Vagina (tissue), 2 donors: ENCODE measurements around the gene JMJD7. TPM values are rescaled to one million over a fixed set of nuclear protein-coding genes. Genes with fewer than 3 reads are reported as not detected.
A peak's percentile ranks its signal among the peaks of the same experiment; 100 is the strongest.

Experiments used
- DNase-seq, 2 donors: peaks; one replicate each; pipeline ENCODE4 v3.0.0-alpha.2; 2017; ENCODE audit errors: extremely low spot score in 2 of 2
- H3K27ac ChIP-seq: fragments of 200-600 bp; sonication (generic); one replicate; pipeline ENCODE4 v1.5.1; 2019
- H3K27me3 ChIP-seq: fragments of 200-600 bp; sonication (generic); one replicate; pipeline ENCODE4 v1.5.1; 2019
- H3K36me3 ChIP-seq, 2 donors: fragments of 200-600 bp; sonication (generic); one replicate each; pipeline ENCODE4 v1.5.1; 2017 to 2019
- H3K4me1 ChIP-seq: fragments of 200-600 bp; sonication (generic); one replicate; pipeline ENCODE4 v1.5.1; 2019
- H3K4me3 ChIP-seq, 2 donors: fragments of 200-600 bp; sonication (generic); 1 replicate in 1 of 2; 2 replicates in 1 of 2; pipeline ENCODE4 v1.5.1; 2016 to 2019
- H3K9me3 ChIP-seq: fragments of 200-600 bp; sonication (generic); one replicate; pipeline ENCODE4 v1.5.1; 2019
- CTCF ChIP-seq, 3 experiments: fragments of 450-650 bp in 2 of 3; fragments of 200-600 bp in 1 of 3; sonication (generic) in 1 of 3; IDR thresholded peaks; one replicate each; pipeline ENCODE4 v1.5.1; 2017 to 2019; ENCODE audit warnings: antibody characterized with exemption in 3 of 3, mild to moderate bottlenecking in 2 of 3, moderate library complexity in 2 of 3
- POLR2A ChIP-seq, 2 donors: fragments of 450-650 bp; IDR thresholded peaks; one replicate each; pipeline ENCODE4 v1.6.1; 2017; ENCODE audit warnings: antibody characterized with exemption in 2 of 2, mild to moderate bottlenecking in 2 of 2, moderate library complexity in 2 of 2
- POLR2AphosphoS5 ChIP-seq, 2 donors: sonication (generic); formaldehyde crosslinking; IDR thresholded peaks; one replicate each; pipeline ENCODE4 v1.9.0; 2017; ENCODE audit warnings: antibody characterized with exemption in 2 of 2, mild to moderate bottlenecking in 2 of 2, low read depth in 1 of 2; ENCODE audit not compliant: insufficient read depth in 1 of 2
- intact Hi-C: fragments of 100-400 bp; cut with DNase I; formaldehyde crosslinking; loops from one replicate; pipeline ENCODE4 v1.15.1; 2023
- total RNA-seq: library from RNA; depleted of rRNA; stranded (reverse); fragments of >200 nt; gene quantifications from one replicate; pipeline ENCODE4 v1.2.3, GENCODE V29; 2016

Gene JMJD7
- total RNA-seq, 1 donor from 2014 or later: 26.3 TPM

GRCh38 chr15:41838400-41838897 is 10.6 kb downstream of the JMJD7 start, which contains the start of gene PLA2G4B:
Gene PLA2G4B, plus strand, starts transcription at chr15:41838847. Its CDS starts 67 bp downstream, at chr15:41838914.
- Histone ChIP-seq H3K4me3 (peak within 1 kb of the TSS in 1 of 2 donors; percentile 25), H3K36me3 (peaks cover 0 to 16% of the 10 kb centered on the region in 2 donors), H3K4me1 (peaks cover 35% of the 10 kb centered on the region), H3K27ac (peak within 1 kb of the TSS; percentile 59), H3K27me3 (no peaks in the 10 kb centered on the region), H3K9me3 (no peaks in the 10 kb centered on the region)
- no peak for TF ChIP-seq CTCF (IDR thresholded peaks at IDR 0.05)
- TF ChIP-seq POLR2A (IDR thresholded peaks at IDR 0.05): no peak
- TF ChIP-seq POLR2AphosphoS5 (IDR thresholded peaks at IDR 0.05; ENCODE audit: insufficient read depth in 1 of 2, low read depth in 1 of 2): peak; percentile 60 to 71
- intact Hi-C loops: no loop called here
- DNase-seq: no peak

- peak overlapping the region in 1 of 2 donors; percentile 25 for H3K4me3 ChIP-seq
- H3K36me3 ChIP-seq: peaks cover 0 to 26% of the 10 kb centered on the region in 2 donors
- intact Hi-C loops: no loop called here
- no peak for TF ChIP-seq POLR2AphosphoS5 (IDR thresholded peaks at IDR 0.05; ENCODE audit: insufficient read depth in 1 of 2, low read depth in 1 of 2)
- TF ChIP-seq POLR2A (IDR thresholded peaks at IDR 0.05): no peak
- H3K27ac ChIP-seq: peak overlapping the region; percentile 59
- no peak for DNase-seq
- H3K4me1 ChIP-seq: peaks cover 24% of the 10 kb centered on the region
- H3K9me3 ChIP-seq: no peaks in the 10 kb centered on the region
- H3K27me3 ChIP-seq: no peaks in the 10 kb centered on the region
These were observed 12.0 kb downstream of the JMJD7 start for GRCh38 chr15:41839781-41840491.

- H3K4me3 ChIP-seq: no peak overlapping the region
- TF ChIP-seq POLR2AphosphoS5 (IDR thresholded peaks at IDR 0.05; ENCODE audit: insufficient read depth in 1 of 2, low read depth in 1 of 2) (no peak), CTCF (IDR thresholded peaks at IDR 0.05) (no peak), POLR2A (IDR thresholded peaks at IDR 0.05) (no peak)
- intact Hi-C loops: no loop called here
- peaks cover 24% of the 10 kb centered on the region for H3K4me1 ChIP-seq
- no peaks in the 10 kb centered on the region for H3K27me3 ChIP-seq
- DNase-seq: no peak
- no peaks in the 10 kb centered on the region for H3K9me3 ChIP-seq
- H3K27ac ChIP-seq: no peak overlapping the region
- H3K36me3 ChIP-seq: peaks cover 0 to 31% of the 10 kb centered on the region in 2 donors
These were observed 12.8 kb downstream of the JMJD7 start for GRCh38 chr15:41840673-41841072.

GRCh38 chr15:41841131-41841530 is 13.2 kb downstream of the JMJD7 start:
- no peak overlapping the region for H3K27ac ChIP-seq
- TF ChIP-seq POLR2AphosphoS5 (IDR thresholded peaks at IDR 0.05; ENCODE audit: insufficient read depth in 1 of 2, low read depth in 1 of 2) (no peak), POLR2A (IDR thresholded peaks at IDR 0.05) (no peak), CTCF (IDR thresholded peaks at IDR 0.05) (no peak)
- no peak for DNase-seq
- H3K4me1 ChIP-seq: peaks cover 24% of the 10 kb centered on the region
- no peak overlapping the region for H3K4me3 ChIP-seq
- intact Hi-C loops: no loop called here
- peaks cover 0 to 36% of the 10 kb centered on the region in 2 donors for H3K36me3 ChIP-seq
- H3K9me3 ChIP-seq: no peaks in the 10 kb centered on the region
- no peaks in the 10 kb centered on the region for H3K27me3 ChIP-seq

GRCh38 chr15:41842229-41842628 is 14.3 kb downstream of the JMJD7 start:
- Histone ChIP-seq H3K36me3 (peaks cover 0 to 46% of the 10 kb centered on the region in 2 donors), H3K4me1 (peaks cover 20% of the 10 kb centered on the region), H3K9me3 (no peaks in the 10 kb centered on the region), H3K27ac (no peak overlapping the region), H3K4me3 (no peak overlapping the region), H3K27me3 (no peaks in the 10 kb centered on the region)
- intact Hi-C loops: no loop called here
- TF ChIP-seq POLR2A (IDR thresholded peaks at IDR 0.05) (no peak), CTCF (IDR thresholded peaks at IDR 0.05) (no peak)
- DNase-seq: no peak
